ENCODE measurements around the gene POLR2H.

POLR2H gene

GRCh38 chr3:184381261-184382224 is 20.0 kb downstream of the POLR2H start:
- no peak for TF ChIP-seq CTCF (IDR thresholded peaks at IDR 0.05; ENCODE audit: low read depth, low read length)
- H3K4me3 ChIP-seq (replicated peaks in 1 of 2; ENCODE audit: low read depth in 2 of 2, low read length in 2 of 2): no peak overlapping the region
- DNase-seq (ENCODE audit: low read depth in 2 of 2): no peak

GRCh38 chr3:184382326-184383032 is 21.0 kb downstream of the POLR2H start:
- no peak for DNase-seq (ENCODE audit: low read depth in 2 of 2)

GRCh38 chr3:184383033-184383740 is 21.7 kb downstream of the POLR2H start:
- no peak for DNase-seq (ENCODE audit: low read depth in 2 of 2)
- H3K4me3 ChIP-seq (replicated peaks in 1 of 2; ENCODE audit: low read depth in 2 of 2, low read length in 2 of 2): no peak overlapping the region
- TF ChIP-seq CTCF (IDR thresholded peaks at IDR 0.05; ENCODE audit: low read depth, low read length): no peak

More at GRCh38 chr3:184382326-184383032, 21.0 kb downstream of the POLR2H start:
- H3K4me3 ChIP-seq (replicated peaks in 1 of 2; ENCODE audit: low read depth in 2 of 2, low read length in 2 of 2): no peak overlapping the region
- no peak for TF ChIP-seq CTCF (IDR thresholded peaks at IDR 0.05; ENCODE audit: low read depth, low read length)

GRCh38 chr3:184384342-184384741 is 22.8 kb downstream of the POLR2H start:
- no peak for DNase-seq (ENCODE audit: low read depth in 2 of 2)
- H3K4me3 ChIP-seq (replicated peaks in 1 of 2; ENCODE audit: low read depth in 2 of 2, low read length in 2 of 2): no peak overlapping the region
- no peak for TF ChIP-seq CTCF (IDR thresholded peaks at IDR 0.05; ENCODE audit: low read depth, low read length)

- TF ChIP-seq CTCF (IDR thresholded peaks at IDR 0.05; ENCODE audit: low read depth, low read length): no peak
- H3K4me3 ChIP-seq (replicated peaks in 1 of 2; ENCODE audit: low read depth in 2 of 2, low read length in 2 of 2): no peak overlapping the region
- no peak for DNase-seq (ENCODE audit: low read depth in 2 of 2)
Measured at GRCh38 chr3:184384856-184385422, 23.4 kb downstream of the POLR2H start.

- no peak for DNase-seq (ENCODE audit: low read depth in 2 of 2)
- no peak overlapping the region for H3K4me3 ChIP-seq (replicated peaks in 1 of 2; ENCODE audit: low read depth in 2 of 2, low read length in 2 of 2)
- no peak for TF ChIP-seq CTCF (IDR thresholded peaks at IDR 0.05; ENCODE audit: low read depth, low read length)
Measured at GRCh38 chr3:184386047-184386806, 24.7 kb downstream of the POLR2H start.
